Parathyroid adenoma (tissue), 2 donors: Measurements from ENCODE around the gene CRB3.

Source experiments
- H2AFZ ChIP-seq: fragments of 300-600 bp; sonication (generic); one replicate; pipeline ENCODE4 v1.7.0; 2017; ENCODE audit warnings: antibody characterized with exemption, mild to moderate bottlenecking
- H3K27ac ChIP-seq: fragments of 300-600 bp; sonication (generic); one replicate; pipeline ENCODE4 v1.7.0; 2017
- H3K27me3 ChIP-seq: fragments of 300-600 bp; sonication (generic); one replicate; pipeline ENCODE4 v1.7.0; 2017; ENCODE audit warnings: low read length; ENCODE audit not compliant: control insufficient read depth, insufficient read depth
- H3K36me3 ChIP-seq: fragments of 300-600 bp; sonication (generic); one replicate; pipeline ENCODE4 v1.7.0; 2017; ENCODE audit warnings: low read length; ENCODE audit not compliant: control insufficient read depth, insufficient read depth
- H3K4me1 ChIP-seq: fragments of 300-600 bp; sonication (generic); one replicate; pipeline ENCODE4 v1.7.0; 2017; ENCODE audit warnings: control low read depth
- H3K4me2 ChIP-seq: fragments of 300-600 bp; sonication (generic); one replicate; pipeline ENCODE4 v1.7.0; 2017; ENCODE audit warnings: low read length
- H3K4me3 ChIP-seq: fragments of 300-600 bp; sonication (generic); one replicate; pipeline ENCODE4 v1.7.0; 2017; ENCODE audit warnings: low read depth, low read length
- H3K79me2 ChIP-seq: fragments of 300-600 bp; sonication (generic); one replicate; pipeline ENCODE4 v1.7.0; 2017; ENCODE audit warnings: control low read depth
- H3K9ac ChIP-seq: fragments of 300-600 bp; sonication (generic); one replicate; pipeline ENCODE4 v1.7.0; 2017; ENCODE audit warnings: mild to moderate bottlenecking
- H3K9me3 ChIP-seq: fragments of 300-600 bp; sonication (generic); one replicate; pipeline ENCODE4 v1.7.0; 2017; ENCODE audit warnings: low read length; ENCODE audit not compliant: control insufficient read depth
- TF ChIP-seq, protein P1 (sequence below): fragments of 300-600 bp; sonication (generic); IDR thresholded peaks from one replicate; pipeline ENCODE4 v1.7.0; 2017; ENCODE audit warnings: antibody characterized with exemption, mild to moderate bottlenecking
- donor health status: primary hyperparathyroidism.

CRB3 gene, protein sequence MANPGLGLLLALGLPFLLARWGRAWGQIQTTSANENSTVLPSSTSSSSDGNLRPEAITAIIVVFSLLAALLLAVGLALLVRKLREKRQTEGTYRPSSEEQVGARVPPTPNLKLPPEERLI

DNA sequence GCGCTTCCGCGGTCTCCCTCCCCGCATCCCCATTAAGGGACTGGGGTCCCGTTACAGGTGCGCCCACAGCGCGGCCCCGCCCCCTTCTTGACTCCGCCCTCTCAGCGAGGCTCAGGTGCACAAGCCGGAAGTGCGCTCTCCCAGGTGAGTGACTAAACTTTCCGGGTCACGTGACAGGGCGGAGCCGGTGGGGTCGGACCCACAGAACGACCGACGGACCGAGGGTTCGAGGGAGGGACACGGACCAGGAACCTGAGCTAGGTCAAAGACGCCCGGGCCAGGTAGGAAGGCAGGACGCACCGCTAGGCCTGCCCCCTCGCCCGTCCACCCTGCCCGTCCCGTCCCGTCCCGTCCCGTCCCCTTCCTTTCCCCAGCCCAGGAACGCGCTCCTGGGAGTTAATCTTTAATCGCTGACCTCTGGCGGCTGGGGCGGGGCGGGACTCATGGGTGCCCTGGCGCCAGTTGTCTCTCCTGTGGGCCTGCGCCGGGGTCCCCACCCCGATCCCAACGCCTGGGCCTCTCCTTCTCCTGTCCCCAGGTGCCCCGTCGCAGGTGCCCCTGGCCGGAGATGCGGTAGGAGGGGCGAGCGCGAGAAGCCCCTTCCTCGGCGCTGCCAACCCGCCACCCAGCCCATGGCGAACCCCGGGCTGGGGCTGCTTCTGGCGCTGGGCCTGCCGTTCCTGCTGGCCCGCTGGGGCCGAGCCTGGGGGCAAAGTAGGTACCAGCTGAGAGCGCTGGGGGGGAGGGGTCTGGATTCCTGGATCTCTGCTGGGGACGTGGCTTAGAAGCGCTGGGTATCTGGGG lies at the start of gene CRB3:
TSS of gene CRB3 (plus strand) at position 202 of the 804 bp plus-strand sequence. CDS start at position 633, 431 bp downstream.
- peak within 1 kb of the TSS; percentile 93 for H2AFZ ChIP-seq
- H3K9me3 ChIP-seq, result no peaks in the 10 kb centered on the region
- H3K27ac ChIP-seq, result peak within 1 kb of the TSS; percentile 60
- no peaks in the 10 kb centered on the region for H3K36me3 ChIP-seq
- peak within 1 kb of the TSS; percentile 91 for H3K4me2 ChIP-seq
- peak within 1 kb of the TSS; percentile 93 for H3K4me3 ChIP-seq
- H3K27me3 ChIP-seq, result no peaks in the 10 kb centered on the region
- no peaks in the 10 kb centered on the region for H3K79me2 ChIP-seq
- H3K4me1 ChIP-seq, result peaks cover 2% of the 10 kb centered on the region
- peak within 1 kb of the TSS; percentile 82 for H3K9ac ChIP-seq
- TF ChIP-seq, protein P1, sequence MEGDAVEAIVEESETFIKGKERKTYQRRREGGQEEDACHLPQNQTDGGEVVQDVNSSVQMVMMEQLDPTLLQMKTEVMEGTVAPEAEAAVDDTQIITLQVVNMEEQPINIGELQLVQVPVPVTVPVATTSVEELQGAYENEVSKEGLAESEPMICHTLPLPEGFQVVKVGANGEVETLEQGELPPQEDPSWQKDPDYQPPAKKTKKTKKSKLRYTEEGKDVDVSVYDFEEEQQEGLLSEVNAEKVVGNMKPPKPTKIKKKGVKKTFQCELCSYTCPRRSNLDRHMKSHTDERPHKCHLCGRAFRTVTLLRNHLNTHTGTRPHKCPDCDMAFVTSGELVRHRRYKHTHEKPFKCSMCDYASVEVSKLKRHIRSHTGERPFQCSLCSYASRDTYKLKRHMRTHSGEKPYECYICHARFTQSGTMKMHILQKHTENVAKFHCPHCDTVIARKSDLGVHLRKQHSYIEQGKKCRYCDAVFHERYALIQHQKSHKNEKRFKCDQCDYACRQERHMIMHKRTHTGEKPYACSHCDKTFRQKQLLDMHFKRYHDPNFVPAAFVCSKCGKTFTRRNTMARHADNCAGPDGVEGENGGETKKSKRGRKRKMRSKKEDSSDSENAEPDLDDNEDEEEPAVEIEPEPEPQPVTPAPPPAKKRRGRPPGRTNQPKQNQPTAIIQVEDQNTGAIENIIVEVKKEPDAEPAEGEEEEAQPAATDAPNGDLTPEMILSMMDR, result no peak

DNA sequence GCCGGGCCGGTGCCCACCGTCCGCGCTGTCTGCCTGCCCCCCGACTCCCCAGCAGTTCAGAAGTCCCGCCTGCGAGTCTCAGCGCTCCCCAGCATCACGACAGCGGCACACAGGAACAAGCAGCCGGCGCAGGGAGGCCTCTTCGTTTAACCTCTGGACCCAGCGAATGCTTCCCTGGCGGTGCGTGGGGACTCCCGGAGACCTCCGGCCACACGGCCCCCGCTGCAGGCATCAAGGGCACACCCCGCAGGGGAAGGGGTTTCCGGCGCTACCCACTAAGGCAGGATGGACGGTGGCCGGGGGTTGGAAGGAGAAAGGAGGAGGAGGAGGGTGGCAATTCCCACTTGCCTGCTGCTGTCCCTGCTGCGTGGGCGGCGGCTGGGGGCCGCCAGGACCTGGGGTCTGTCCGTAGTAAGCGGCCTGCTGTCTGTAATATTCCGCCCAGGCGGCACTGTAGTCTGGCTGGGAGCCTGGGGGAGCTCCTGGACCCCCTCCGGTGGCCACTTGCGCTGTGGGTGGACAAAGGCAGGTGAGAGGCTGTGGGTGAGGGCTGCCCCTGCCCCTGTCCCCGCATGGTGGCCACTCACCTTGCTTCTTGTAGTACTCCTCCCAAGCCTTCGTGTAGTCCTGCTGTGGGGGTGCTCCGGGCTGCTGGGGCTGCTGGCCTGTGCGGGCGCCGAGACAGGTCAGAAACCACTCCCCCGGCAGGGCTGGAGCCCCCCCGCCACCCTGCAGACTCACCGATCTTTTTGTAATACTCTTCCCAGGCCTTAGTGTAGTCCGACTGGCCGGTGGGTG lies 49.1 kb upstream of the CRB3 start:
- TF ChIP-seq, protein P1, result no peak
- H3K79me2 ChIP-seq, result no peaks in the 10 kb centered on the region
- no peak overlapping the region for H3K4me3 ChIP-seq
- H3K9me3 ChIP-seq, result no peaks in the 10 kb centered on the region
- peaks cover 19% of the 10 kb centered on the region for H3K4me1 ChIP-seq
- H3K9ac ChIP-seq, result no peak overlapping the region
- no peaks in the 10 kb centered on the region for H3K36me3 ChIP-seq
- no peak overlapping the region for H3K4me2 ChIP-seq
- H2AFZ ChIP-seq, result no peak overlapping the region
- H3K27me3 ChIP-seq, result no peaks in the 10 kb centered on the region
- H3K27ac ChIP-seq, result no peak overlapping the region

DNA sequence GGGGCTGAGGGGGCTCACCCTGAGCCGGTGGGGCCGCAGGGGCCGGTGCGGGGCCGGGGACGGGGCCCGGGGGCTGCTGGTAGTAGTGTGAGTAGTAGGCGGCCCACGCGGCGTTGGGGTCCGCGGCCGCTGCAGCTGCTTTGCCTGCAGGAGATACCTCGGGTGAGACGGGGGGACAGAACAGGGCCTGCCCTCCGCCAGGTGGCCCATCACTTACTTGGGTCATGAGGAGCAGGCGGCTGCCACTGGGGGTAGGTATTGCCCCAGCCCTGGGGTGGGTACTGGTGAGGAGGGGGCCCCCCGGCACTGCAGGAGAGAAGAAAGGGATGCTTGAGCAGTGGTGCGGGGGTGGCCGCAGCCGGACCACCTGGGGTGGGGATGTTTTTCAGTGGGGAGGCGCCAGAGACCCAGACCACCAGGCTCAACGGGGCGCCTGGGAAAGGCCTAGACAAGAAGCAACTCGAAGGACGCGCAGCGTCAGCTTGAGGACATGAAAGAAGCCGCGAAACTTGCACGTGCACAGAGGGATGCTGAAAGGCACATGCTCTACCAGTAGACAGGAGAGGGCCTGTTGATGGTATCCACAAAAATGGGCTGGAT lies 48.4 kb upstream of the CRB3 start:
- TF ChIP-seq, protein P1, result no peak
- Histone ChIP-seq H3K79me2 (no peaks in the 10 kb centered on the region), H3K4me3 (no peak overlapping the region), H3K9me3 (no peaks in the 10 kb centered on the region), H3K9ac (no peak overlapping the region), H3K36me3 (no peaks in the 10 kb centered on the region), H3K27me3 (no peaks in the 10 kb centered on the region), H3K4me1 (peaks cover 19% of the 10 kb centered on the region), H3K27ac (no peak overlapping the region), H2AFZ (no peak overlapping the region), H3K4me2 (no peak overlapping the region)

DNA sequence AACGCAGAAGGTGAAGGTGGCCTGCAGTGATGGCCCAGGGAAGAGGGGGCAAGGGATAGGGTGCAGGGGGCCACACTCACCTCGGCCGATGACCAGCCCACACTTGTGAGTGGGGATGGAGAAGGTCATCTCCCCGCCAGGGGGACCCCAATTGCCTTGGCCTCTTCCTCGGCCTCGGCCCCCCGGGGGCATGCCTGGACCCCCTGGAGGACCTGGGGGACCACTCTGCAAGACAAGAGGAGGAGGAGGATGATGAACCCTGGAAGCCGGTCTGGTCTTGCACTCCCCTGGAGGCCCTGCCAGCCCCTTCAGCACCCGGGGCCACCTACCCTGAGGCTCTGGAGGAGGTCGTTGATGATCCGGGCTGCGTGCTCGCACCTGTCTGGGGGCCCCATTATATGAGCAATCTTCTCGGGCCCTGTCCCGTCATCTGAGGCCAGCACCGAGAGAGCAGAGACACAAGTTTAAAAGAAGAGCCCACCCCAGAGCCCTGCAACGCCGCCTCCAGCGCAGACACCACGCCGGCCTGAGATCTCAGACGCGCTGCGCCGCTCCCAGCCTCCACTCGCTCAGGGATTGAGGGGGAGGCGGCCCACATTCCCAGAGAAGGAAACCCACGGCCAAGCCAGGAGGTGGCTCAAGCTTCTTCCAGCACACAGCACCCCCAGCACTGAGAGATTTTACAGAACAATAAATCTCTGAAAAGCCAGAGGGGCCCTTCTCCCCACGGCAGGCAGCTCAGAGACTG lies 47.2 kb upstream of the CRB3 start:
- TF ChIP-seq, protein P1, result no peak
- Histone ChIP-seq H3K9me3 (no peaks in the 10 kb centered on the region), H3K4me3 (no peak overlapping the region)

More for the DNA sequence above, 47.2 kb upstream of the CRB3 start:
- Histone ChIP-seq H3K4me1 (peaks cover 18% of the 10 kb centered on the region), H2AFZ (no peak overlapping the region), H3K4me2 (no peak overlapping the region), H3K27ac (no peak overlapping the region), H3K79me2 (peaks cover 4% of the 10 kb centered on the region), H3K36me3 (no peaks in the 10 kb centered on the region), H3K9ac (no peak overlapping the region), H3K27me3 (no peaks in the 10 kb centered on the region)
